ENCODE results near the gene MFSD6L.
"Not testable (repeated sequence)": the region's sequence is repeated elsewhere in the genome, so short reads cannot be mapped to it uniquely, and the experiment has no call there.

Gene MFSD6L

DNA sequence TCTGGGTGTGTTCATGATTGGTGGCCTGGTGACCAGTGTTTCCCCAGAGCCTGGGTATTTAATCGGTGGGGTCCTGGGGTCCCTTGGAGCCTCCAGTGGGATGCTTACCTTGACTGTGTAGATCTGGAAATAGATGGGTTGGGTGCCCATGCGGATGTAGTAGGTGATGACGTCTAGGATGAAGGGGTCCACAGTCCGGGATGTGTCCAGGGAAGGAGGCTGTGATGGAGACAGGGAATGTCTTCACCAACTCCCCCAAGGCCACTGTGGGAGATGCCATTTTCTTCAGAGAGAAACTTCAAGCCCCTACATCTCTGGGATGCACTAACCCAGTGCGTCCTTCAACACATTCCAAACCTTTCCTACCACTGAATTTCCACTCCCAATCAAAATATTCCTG is 24.1 kb upstream of the MFSD6L start:
- DNase-seq = no peak

- DNase-seq = no peak
These were observed 23.4 kb upstream of the MFSD6L start for GRCh38 chr17:8822401-8823035.

GRCh38 chr17:8821446-8822105 is 22.4 kb upstream of the MFSD6L start:
- DNase-seq = no peak

GRCh38 chr17:8820311-8821010 is 21.3 kb upstream of the MFSD6L start:
- DNase-seq = no peak

GRCh38 chr17:8818654-8819330 is 19.6 kb upstream of the MFSD6L start:
- DNase-seq = no peak

- no peak for DNase-seq
These were observed 18.9 kb upstream of the MFSD6L start for GRCh38 chr17:8818047-8818446.

- DNase-seq = no peak
These were observed 7.9 kb upstream of the MFSD6L start for GRCh38 chr17:8806926-8807550.

DNA sequence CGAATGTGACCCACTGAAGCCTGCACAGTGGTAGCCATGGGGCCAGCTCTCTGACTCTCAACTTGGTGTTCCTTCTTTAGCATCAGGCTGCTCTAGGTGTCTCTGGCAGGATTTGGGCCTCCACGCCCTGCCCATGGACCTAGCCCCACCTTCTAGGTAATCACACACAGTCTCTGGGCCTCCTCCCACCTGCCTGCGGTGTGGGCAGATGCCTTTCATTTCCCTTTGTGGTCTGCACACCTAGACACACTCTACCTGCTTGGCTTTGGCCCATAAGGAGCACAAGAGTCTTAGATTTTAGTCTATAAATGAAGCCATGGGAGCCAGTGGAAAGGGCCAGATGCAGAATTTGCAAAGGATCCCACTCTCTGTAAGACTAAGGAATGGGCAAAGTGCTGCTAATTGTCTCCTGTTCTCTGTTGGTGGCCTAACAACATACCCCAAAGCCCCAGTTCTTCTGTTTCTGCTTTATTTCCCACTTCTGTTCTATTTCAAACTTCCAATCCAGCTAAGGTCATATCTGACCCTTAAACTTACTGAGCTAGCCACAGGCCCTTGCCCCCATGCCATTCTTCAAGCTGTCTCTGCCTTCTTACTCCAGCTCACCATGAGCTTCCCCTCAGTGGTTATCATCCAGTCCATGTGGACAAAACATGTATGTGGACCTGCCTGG is 7.2 kb upstream of the MFSD6L start:
- DNase-seq = no peak

GRCh38 chr17:8805396-8805795 is 6.2 kb upstream of the MFSD6L start:
- DNase-seq = not testable (repeated sequence)

DNA sequence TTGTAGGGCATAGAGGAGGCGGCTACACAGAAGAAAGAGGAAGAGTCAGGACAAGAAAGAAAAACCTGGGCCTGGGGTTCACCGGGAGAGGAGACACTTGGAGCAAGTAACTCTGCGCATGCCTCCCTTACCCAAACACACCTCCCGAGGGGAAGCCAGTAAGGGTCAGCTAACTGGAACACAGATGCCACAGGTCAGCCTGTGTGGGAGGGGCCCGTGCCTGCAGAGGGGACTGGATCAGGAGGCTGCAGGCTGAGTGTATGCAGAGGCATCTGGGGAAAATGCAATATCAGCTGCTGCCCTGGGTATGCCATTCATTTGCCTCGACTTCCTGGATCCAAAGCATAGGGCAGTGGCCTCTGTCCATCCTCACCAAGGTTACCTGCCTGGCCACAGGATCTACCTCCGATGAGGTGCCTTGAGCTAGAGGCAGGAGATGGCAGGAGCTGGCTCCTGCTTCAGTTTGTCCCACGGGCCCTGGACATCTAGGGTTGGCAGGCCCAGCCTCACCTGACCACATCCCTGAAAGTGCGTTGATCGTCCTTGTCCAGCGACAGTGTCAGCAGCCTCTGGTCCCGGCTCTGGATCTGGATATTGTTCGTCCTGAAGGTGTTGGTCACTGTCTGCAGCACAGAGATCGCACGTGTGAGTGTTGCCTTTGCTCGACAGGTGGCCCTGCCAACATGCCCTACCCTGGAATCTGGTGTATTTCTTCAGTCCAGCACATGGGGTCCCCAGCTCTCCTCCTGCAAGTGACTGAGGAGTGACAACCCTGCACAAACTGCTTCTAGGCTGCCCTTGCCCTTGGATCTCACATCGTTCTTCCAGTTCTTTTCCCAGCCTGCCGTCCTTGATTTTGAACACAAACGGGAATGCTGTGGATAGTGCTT is 4.6 kb upstream of the MFSD6L start:
- DNase-seq = no peak

GRCh38 chr17:8801135-8801840 is 2.1 kb upstream of the MFSD6L start:
- no peak for DNase-seq

- DNase-seq = no peak
These were observed 1.5 kb upstream of the MFSD6L start for GRCh38 chr17:8800656-8801055.

- DNase-seq = no peak
These were observed 526 bp upstream of the MFSD6L start for GRCh38 chr17:8799570-8800212.

GRCh38 chr17:8798176-8798845 is 854 bp downstream of the MFSD6L start:
- no peak for DNase-seq

GRCh38 chr17:8797621-8798175 is 1.5 kb downstream of the MFSD6L start:
- no peak for DNase-seq

DNA sequence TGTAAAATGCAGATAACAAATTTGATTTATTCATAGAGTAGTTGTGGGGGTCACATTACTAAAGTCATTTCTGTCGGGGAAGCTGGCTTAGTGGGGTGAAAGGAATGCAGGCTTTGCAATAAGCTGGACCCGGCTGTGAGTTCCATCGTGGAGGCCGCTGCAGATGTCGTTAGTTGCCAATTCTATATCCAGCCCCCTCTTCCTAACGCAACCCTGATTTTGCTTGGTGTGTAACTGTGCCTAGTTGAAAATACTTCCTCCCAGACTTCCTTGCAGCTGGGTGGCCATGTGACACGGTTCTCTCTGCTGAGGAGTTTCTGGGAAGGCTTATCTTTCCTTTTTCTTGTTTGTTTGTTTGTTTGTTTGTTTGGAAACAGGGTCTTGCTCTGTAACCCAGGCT is 4.5 kb downstream of the MFSD6L start:
- DNase-seq = no peak

DNA sequence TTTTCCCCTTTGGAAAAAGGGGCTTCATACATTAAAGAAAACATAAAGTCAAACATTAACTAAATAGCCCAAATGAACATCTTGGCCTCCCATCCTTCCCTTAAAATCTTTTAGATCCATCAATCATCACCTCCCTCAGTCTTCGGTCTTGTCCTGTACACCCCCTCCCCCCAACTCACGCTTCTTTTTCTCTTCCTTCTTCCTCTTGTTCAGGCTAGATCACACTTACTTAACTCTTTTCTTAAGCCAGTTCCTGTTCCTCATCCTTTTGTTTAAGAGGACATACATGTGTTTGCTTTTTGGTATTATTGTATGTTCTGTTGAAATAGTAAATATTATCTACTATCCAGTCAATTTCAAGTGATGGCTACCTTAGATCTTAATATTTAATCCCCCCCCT is 5.5 kb downstream of the MFSD6L start:
- no peak for DNase-seq

GRCh38 chr17:8792646-8793045 is 6.5 kb downstream of the MFSD6L start:
- no peak for DNase-seq

- DNase-seq = no peak
These were observed 7.3 kb downstream of the MFSD6L start for GRCh38 chr17:8791910-8792270.

Data from NCI-H2107 (cell line).